HepG2 (cell line): Measurements from ENCODE around the gene NUP58. TPM values are rescaled to one million over a fixed set of nuclear protein-coding genes. Genes with fewer than 3 reads are reported as not detected.

Experiments used
- DRAP1 ChIP-seq: IDR thresholded peaks from 2 replicates; pipeline ENCODE4 v1.6.1; 2016; ENCODE audit warnings: missing genetic modification reagents, missing compliant biosample characterization
- E2F2 ChIP-seq: sonication (generic); formaldehyde crosslinking; IDR thresholded peaks from 2 replicates; pipeline ENCODE4 v1.4.0; 2020; ENCODE audit warnings: missing genetic modification reagents, borderline replicate concordance
- EED ChIP-seq: sonication (generic); formaldehyde crosslinking; IDR thresholded peaks from 2 replicates; pipeline ENCODE4 v1.5.0; 2020; ENCODE audit warnings: mild to moderate bottlenecking, missing genetic modification reagents
- GMEB1 ChIP-seq: sonication (generic); formaldehyde crosslinking; IDR thresholded peaks from 2 replicates; pipeline ENCODE4 v1.5.1; 2020; ENCODE audit warnings: missing genetic modification reagents, mild to moderate bottlenecking, borderline replicate concordance
- HINFP ChIP-seq: sonication (generic); formaldehyde crosslinking; IDR thresholded peaks from 2 replicates; pipeline ENCODE4 v1.4.0; 2020; ENCODE audit warnings: low read depth, mild to moderate bottlenecking, missing genetic modification reagents
- IRX3 ChIP-seq: sonication (generic); formaldehyde crosslinking; IDR thresholded peaks from 2 replicates; pipeline ENCODE4 v1.8.1; 2023; ENCODE audit warnings: mild to moderate bottlenecking, low read depth, missing genetic modification reagents, borderline replicate concordance
- MEIS2 ChIP-seq: sonication (generic); formaldehyde crosslinking; IDR thresholded peaks from 2 replicates; pipeline ENCODE4 v1.9.0; 2021; ENCODE audit warnings: mild to moderate bottlenecking, missing genetic modification reagents
- MIER2 ChIP-seq: IDR thresholded peaks from 2 replicates; pipeline ENCODE4 v1.6.1; 2016; ENCODE audit warnings: missing biosample characterization, missing genetic modification reagents
- MLX ChIP-seq: IDR thresholded peaks from 2 replicates; pipeline ENCODE4 v1.6.1; 2016
- NFKBIZ ChIP-seq: IDR thresholded peaks from 2 replicates; pipeline ENCODE4 v1.6.1; 2018; ENCODE audit warnings: missing genetic modification reagents, missing compliant biosample characterization
- TIGD3 ChIP-seq: sonication (generic); formaldehyde crosslinking; IDR thresholded peaks from 2 replicates; pipeline ENCODE4 v1.5.1; 2020; ENCODE audit warnings: mild to moderate bottlenecking, missing genetic modification reagents, borderline replicate concordance
- ZBTB33 ChIP-seq: sonication (generic); formaldehyde crosslinking; IDR thresholded peaks from 2 replicates; pipeline ENCODE4 v1.4.0; 2020; ENCODE audit warnings: missing genetic modification reagents
- ZNF292 ChIP-seq: sonication (generic); formaldehyde crosslinking; IDR thresholded peaks from 2 replicates; pipeline ENCODE4 v1.8.1; 2022; ENCODE audit warnings: mild to moderate bottlenecking, low read depth, missing genetic modification reagents, borderline replicate concordance
- ZNF598 ChIP-seq: sonication (generic); formaldehyde crosslinking; IDR thresholded peaks from 2 replicates; pipeline ENCODE4 v1.5.1; 2020; ENCODE audit warnings: mild to moderate bottlenecking, missing genetic modification reagents, borderline replicate concordance
- ZNF773 ChIP-seq: sonication (generic); formaldehyde crosslinking; IDR thresholded peaks from 2 replicates; pipeline ENCODE4 v1.4.0; 2020; ENCODE audit warnings: missing genetic modification reagents, borderline replicate concordance
- ZNF784 ChIP-seq: sonication (generic); formaldehyde crosslinking; IDR thresholded peaks from 2 replicates; pipeline ENCODE4 v1.5.1; 2020; ENCODE audit warnings: missing genetic modification reagents, mild to moderate bottlenecking, borderline replicate concordance
- ZNF891 ChIP-seq: sonication (generic); formaldehyde crosslinking; IDR thresholded peaks from 2 replicates; pipeline ENCODE4 v1.5.0; 2020; ENCODE audit warnings: mild to moderate bottlenecking, missing genetic modification reagents
- polyA plus RNA-seq, 8 experiments: library from polyadenylated mRNA; depleted of rRNA in 3 of 8; stranded (reverse) in 7 of 8; unstranded in 1 of 8; fragments of >200 nt; fragmentation: Illumina TruSeq in 4 of 8; extraction: Trizol in 4 of 8; gene quantifications; 2 replicates each; pipeline versions ENCODE4 v1.2.1 to v1.2.3, GENCODE V29; 2011 to 2016; ENCODE audit warnings: low read depth in 4 of 8, missing spikeins in 1 of 8, mixed read lengths in 1 of 8; ENCODE audit not compliant: insufficient read depth in 1 of 8
- total RNA-seq, 5 experiments: library from RNA; depleted of rRNA; stranded (reverse); fragments of >200 nt; fragmentation: Illumina TruSeq; extraction: Trizol; gene quantifications; 2 replicates each; pipeline ENCODE4 v1.2.3, GENCODE V29; 2016; ENCODE audit warnings: low read depth in 1 of 5

Gene NUP58
- total and polyA plus RNA-seq, 2 of the 13 experiments (the other 11 are each of a cell fraction or from before 2014, with no cell fraction given), result 45.4 to 46.5 TPM

GRCh38 chr13:25286969-25287961 lies 14.2 kb upstream of the NUP58 start, which contains the start of gene MTMR6 (continued):
- no peak for TF ChIP-seq DRAP1
- peak; percentile 72; the same call in 1 of the 2 replicates for TF ChIP-seq ZNF598 (CRISPR knock-in tag)
- TF ChIP-seq MEIS2 (CRISPR knock-in tag), result no peak
- peak; percentile 40; the same call in 1 of the 2 replicates for TF ChIP-seq EED (CRISPR knock-in tag)
- peak; percentile 76 for TF ChIP-seq ZNF292 (CRISPR knock-in tag)
- no peak for TF ChIP-seq TIGD3 (CRISPR knock-in tag)
- TF ChIP-seq ZBTB33 (CRISPR knock-in tag), result no peak
- TF ChIP-seq ZNF773, result no peak
- TF ChIP-seq NFKBIZ, result no peak
- peak; percentile 96; the same call in 1 of the 2 replicates for TF ChIP-seq HINFP (CRISPR knock-in tag)
- TF ChIP-seq MLX (CRISPR knock-in tag), result 0 out of 2 replicates have a peak, but pooled peaks have one; percentile 19
- TF ChIP-seq MIER2 (CRISPR knock-in tag), result no peak
- no peak for TF ChIP-seq IRX3 (CRISPR knock-in tag)
- peak; percentile 79; the same call in 1 of the 2 replicates for TF ChIP-seq ZNF891 (CRISPR knock-in tag)
- TF ChIP-seq GMEB1 (CRISPR knock-in tag), result peak; percentile 75
- TF ChIP-seq ZNF784 (CRISPR knock-in tag), result 0 out of 2 replicates have a peak, but pooled peaks have one; percentile 49
- TF ChIP-seq E2F2 (CRISPR knock-in tag), result no peak
